Caco-2 (cell line): ENCODE data around the gene LYRM9. TPM values are rescaled to one million over a fixed set of nuclear protein-coding genes. Genes with fewer than 3 reads are reported as not detected.
"Not testable (repeated sequence)": the region's sequence is repeated elsewhere in the genome, so short reads cannot be mapped to it uniquely, and the experiment has no call there.

Experiments used
- BruUV-seq: library from RNA; stranded (reverse); fragments of 400-500 nt; replicated peaks from 2 replicates; lab custom pipeline; 2021; lab: Mats Ljungman, UMichigan
- CTCF ChIA-PET: fragments of 300-600 bp; sonication (Branson Sonifier 250); formaldehyde crosslinking; loops from one replicate; lab custom pipeline; 2022; ENCODE audit warnings: antibody characterized with exemption; lab: Charles Lee
- POLR2A ChIA-PET: fragments of 300-600 bp; sonication (Branson Sonifier 250); formaldehyde crosslinking; loops from one replicate; lab custom pipeline; 2022; ENCODE audit warnings: antibody characterized with exemption; lab: Charles Lee
- DNase-seq, 2 experiments: peaks; one replicate each; pipeline versions ENCODE4 v3.0.0 to v3.0.0-alpha.2; 2020 to 2022
- H3K27me3 ChIP-seq: replicated peaks from 2 replicates; pipeline ENCODE4 v1.6.0; 2011; ENCODE audit warnings: low read length; ENCODE audit not compliant: control insufficient read depth, insufficient read depth
- H3K36me3 ChIP-seq: 2 replicates; pipeline ENCODE4 v1.5.1; 2011; ENCODE audit warnings: low read length; ENCODE audit not compliant: control insufficient read depth, insufficient read depth
- H3K4me1 ChIP-seq: fragments of 250-450 bp; sonication (Bioruptor Pico); 2 replicates; pipeline ENCODE4 v1.5.1; 2020; ENCODE audit warnings: mild to moderate bottlenecking
- H3K4me3 ChIP-seq: 2 replicates; pipeline ENCODE4 v1.5.1; 2011; ENCODE audit warnings: low read depth, mild to moderate bottlenecking, control low read depth, low read length
- H3K9me3 ChIP-seq: fragments of 250-450 bp; sonication (Bioruptor Pico); 2 replicates; pipeline ENCODE4 v1.5.1; 2020; ENCODE audit warnings: mild to moderate bottlenecking, moderate library complexity
- H3K27ac Mint-ChIP-seq: one replicate; pipeline ENCODE4 v1.8.0; 2022; ENCODE audit warnings: mixed read lengths; ENCODE audit not compliant: unreplicated experiment
- H3K27me3 Mint-ChIP-seq: one replicate; pipeline ENCODE4 v1.8.0; 2022; ENCODE audit warnings: mixed read lengths; ENCODE audit not compliant: insufficient read depth, unreplicated experiment
- H3K36me3 Mint-ChIP-seq: one replicate; pipeline ENCODE4 v1.8.0; 2022; ENCODE audit warnings: mild to moderate bottlenecking, mixed read lengths; ENCODE audit not compliant: insufficient read depth, unreplicated experiment
- H3K4me1 Mint-ChIP-seq: one replicate; pipeline ENCODE4 v1.8.0; 2022; ENCODE audit warnings: low read depth, mixed read lengths; ENCODE audit not compliant: unreplicated experiment
- H3K4me3 Mint-ChIP-seq: one replicate; pipeline ENCODE4 v1.8.0; 2022; ENCODE audit warnings: mild to moderate bottlenecking, moderate library complexity, mixed read lengths; ENCODE audit not compliant: unreplicated experiment
- H3K9me3 Mint-ChIP-seq: one replicate; pipeline ENCODE4 v1.8.0; 2022; ENCODE audit warnings: mixed read lengths; ENCODE audit not compliant: unreplicated experiment
- intact Hi-C: fragments of 100-400 bp; cut with micrococcal nuclease; formaldehyde crosslinking; loops from one replicate; pipeline ENCODE4 v1.10.0; 2022; ENCODE audit not compliant: unreplicated experiment
- total RNA-seq: library from RNA; stranded (reverse); gene quantifications from 2 replicates; pipeline ENCODE4 v1.2.3, GENCODE V29; 2022
- TF ChIP-seq, protein P1 (sequence below), 2 experiments: fragments of 200-600 bp in 1 of 2; IDR thresholded peaks; 1 replicate in 1 of 2; 2 replicates in 1 of 2; pipeline versions ENCODE4 v1.5.1 to v1.8.0; 2011 to 2022; ENCODE audit warnings: antibody characterized with exemption in 1 of 2, control low read depth in 1 of 2, inconsistent platforms in 1 of 2, low read depth in 1 of 2, low read length in 1 of 2, mild to moderate bottlenecking in 1 of 2, moderate library complexity in 1 of 2; ENCODE audit not compliant: insufficient read depth in 1 of 2, severe bottlenecking in 1 of 2, unreplicated experiment in 1 of 2

The LYRM9 gene
- total RNA-seq, 1 experiment from 2014 or later: 29.1 TPM

DNA sequence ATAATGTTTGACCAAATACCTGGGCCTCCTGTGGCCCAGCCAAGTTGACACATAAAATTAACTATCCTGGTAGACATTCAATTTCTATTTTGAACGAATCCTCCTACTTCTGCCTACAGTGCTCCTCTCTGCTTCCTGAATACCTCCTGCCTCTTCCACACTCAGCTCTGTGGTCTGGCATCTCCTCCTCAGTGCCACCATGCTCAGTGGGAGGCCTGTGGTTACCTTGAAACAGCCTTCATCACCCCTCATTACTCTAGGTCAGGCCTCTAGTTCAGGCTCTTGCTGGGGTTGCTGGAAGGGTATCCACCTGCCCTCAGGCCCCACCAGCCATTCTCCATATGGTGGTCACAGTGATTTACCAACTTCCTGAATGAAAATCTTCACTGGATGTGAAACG lies 5.1 kb downstream of the LYRM9 start:
- BruUV-seq: no TSS peak
- Mint-ChIP-seq H3K4me1 (peaks cover 55% of the 10 kb centered on the region), H3K36me3 (peaks cover 6% of the 10 kb centered on the region), H3K27ac (peak overlapping the region; percentile 95), H3K9me3 (peaks cover 9% of the 10 kb centered on the region), H3K4me3 (peak overlapping the region; percentile 77), H3K27me3 (no peaks in the 10 kb centered on the region)
- ChIA-PET POLR2A (interaction anchor here (0.5 to 1.9 kb wide), 8 partner anchors 61 to 447 kb away, joined by 3 to 8 read pairs (median 5); partner anchors contain the start of genes IFT20 and TNFAIP1), CTCF (interaction anchor here (1.0 to 14.6 kb wide), 5 partner anchors 8 to 234 kb away, joined by 4 to 540 read pairs (median 6); no protein-coding TSS in a partner anchor)
- Histone ChIP-seq H3K4me3 (no peak overlapping the region), H3K36me3 (no peaks in the 10 kb centered on the region), H3K4me1 (peaks cover 42% of the 10 kb centered on the region), H3K9me3 (no peaks in the 10 kb centered on the region), H3K27me3 (no peaks in the 10 kb centered on the region)
- intact Hi-C loops: loop anchor here (5.0 to 10.0 kb wide), 3 partner anchors 154 to 339 kb away; partner anchors contain the start of gene NLK
- TF ChIP-seq, protein P1, sequence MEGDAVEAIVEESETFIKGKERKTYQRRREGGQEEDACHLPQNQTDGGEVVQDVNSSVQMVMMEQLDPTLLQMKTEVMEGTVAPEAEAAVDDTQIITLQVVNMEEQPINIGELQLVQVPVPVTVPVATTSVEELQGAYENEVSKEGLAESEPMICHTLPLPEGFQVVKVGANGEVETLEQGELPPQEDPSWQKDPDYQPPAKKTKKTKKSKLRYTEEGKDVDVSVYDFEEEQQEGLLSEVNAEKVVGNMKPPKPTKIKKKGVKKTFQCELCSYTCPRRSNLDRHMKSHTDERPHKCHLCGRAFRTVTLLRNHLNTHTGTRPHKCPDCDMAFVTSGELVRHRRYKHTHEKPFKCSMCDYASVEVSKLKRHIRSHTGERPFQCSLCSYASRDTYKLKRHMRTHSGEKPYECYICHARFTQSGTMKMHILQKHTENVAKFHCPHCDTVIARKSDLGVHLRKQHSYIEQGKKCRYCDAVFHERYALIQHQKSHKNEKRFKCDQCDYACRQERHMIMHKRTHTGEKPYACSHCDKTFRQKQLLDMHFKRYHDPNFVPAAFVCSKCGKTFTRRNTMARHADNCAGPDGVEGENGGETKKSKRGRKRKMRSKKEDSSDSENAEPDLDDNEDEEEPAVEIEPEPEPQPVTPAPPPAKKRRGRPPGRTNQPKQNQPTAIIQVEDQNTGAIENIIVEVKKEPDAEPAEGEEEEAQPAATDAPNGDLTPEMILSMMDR (IDR thresholded peaks at IDR 0.05; ENCODE audit: insufficient read depth in 1 of 2, low read depth in 1 of 2, low read length in 1 of 2, severe bottlenecking in 1 of 2, unreplicated experiment in 1 of 2): no peak
- DNase-seq: no peak

DNA sequence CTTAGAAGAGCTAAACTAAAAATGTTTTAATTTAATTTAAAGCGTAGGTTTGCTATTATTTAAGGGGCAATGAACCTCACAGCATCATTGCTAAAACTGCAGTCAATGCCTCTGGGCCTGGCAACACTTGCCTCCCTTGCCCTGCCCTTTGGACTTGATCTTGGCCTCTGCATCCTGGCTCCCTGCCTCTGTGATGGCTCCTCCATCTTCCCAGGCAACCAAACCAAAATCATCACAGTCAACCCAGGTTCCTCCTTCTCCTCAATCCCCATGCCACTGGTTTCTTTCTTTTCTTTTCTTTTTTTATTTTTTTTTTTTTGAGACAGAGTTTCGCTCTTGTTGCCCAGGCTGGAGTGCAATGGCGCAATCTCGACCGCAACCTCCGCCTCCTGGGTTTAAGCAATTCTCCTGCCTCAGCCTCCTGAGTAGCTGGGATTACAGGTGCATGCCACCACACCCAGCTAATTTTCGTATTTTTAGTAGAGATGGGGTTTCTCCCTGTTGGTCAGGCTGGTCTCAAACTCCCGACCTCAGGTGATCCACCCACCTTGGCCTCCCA lies 6.7 kb downstream of the LYRM9 start:
- BruUV-seq, DNase-seq, H3K4me3 Mint-ChIP-seq, H3K36me3 ChIP-seq, H3K9me3 ChIP-seq, H3K36me3 Mint-ChIP-seq, H3K9me3 Mint-ChIP-seq, POLR2A ChIA-PET, H3K4me3 ChIP-seq, H3K27me3 ChIP-seq, H3K27me3 Mint-ChIP-seq: not testable (repeated sequence)
- Mint-ChIP-seq H3K27ac (peak overlapping the region; percentile 95), H3K4me1 (peaks cover 52% of the 10 kb centered on the region)
- CTCF ChIA-PET: interaction anchor here (0.6 to 14.6 kb wide), 2 partner anchors 79 to 317 kb away, joined by 3 to 540 read pairs; no protein-coding TSS in a partner anchor
- peaks cover 35% of the 10 kb centered on the region for H3K4me1 ChIP-seq
- intact Hi-C loops: loop anchor here (5.0 to 10.0 kb wide), 3 partner anchors 156 to 341 kb away; partner anchors contain the start of gene NLK

DNA sequence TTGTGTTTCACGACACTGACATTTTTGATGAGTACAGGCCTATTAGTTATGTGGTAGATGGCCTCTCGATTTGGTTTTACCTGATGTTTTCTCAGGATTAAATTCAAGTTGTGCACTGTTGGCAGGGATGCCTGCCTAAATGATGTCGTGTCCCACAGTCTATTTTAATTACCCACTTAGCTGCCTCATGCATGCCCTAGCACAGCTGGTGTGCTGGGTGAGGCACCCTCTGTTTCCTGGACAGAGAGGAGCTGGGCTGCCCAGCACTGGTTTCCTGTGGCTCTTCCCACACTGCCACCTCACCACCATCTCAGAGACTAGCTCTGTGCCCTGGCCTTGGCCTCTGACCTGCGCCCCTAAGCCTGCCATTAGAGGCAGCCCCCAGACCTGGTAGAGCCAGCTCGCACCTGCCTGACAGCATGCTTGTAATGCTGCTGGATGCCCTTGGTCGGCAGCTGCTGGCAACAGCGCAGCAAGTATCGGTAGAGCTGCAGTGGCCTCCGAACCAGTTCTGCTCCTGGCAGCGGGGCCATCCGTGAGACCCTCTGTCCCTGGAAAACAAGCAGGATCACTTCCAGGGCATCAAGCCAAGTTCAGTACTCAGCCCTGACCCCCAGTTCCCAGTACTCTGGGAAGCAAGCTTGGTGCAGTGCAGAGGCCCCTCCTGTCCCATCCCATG lies 10.9 kb downstream of the LYRM9 start:
- Mint-ChIP-seq H3K27ac (no peak overlapping the region), H3K4me1 (peaks cover 18% of the 10 kb centered on the region), H3K4me3 (no peak overlapping the region), H3K36me3 (peaks cover 6% of the 10 kb centered on the region), H3K27me3 (no peaks in the 10 kb centered on the region), H3K9me3 (peaks cover 9% of the 10 kb centered on the region)
- peaks cover under 1% of the 10 kb centered on the region; the same call in 1 of the 2 replicates for H3K4me1 ChIP-seq
- H3K27me3 ChIP-seq: no peaks in the 10 kb centered on the region
- TF ChIP-seq, protein P1 (IDR thresholded peaks at IDR 0.05; ENCODE audit: insufficient read depth in 1 of 2, low read depth in 1 of 2, low read length in 1 of 2, severe bottlenecking in 1 of 2, unreplicated experiment in 1 of 2): no peak
- no peaks in the 10 kb centered on the region for H3K9me3 ChIP-seq
- no TSS peak for BruUV-seq
- no peaks in the 10 kb centered on the region for H3K36me3 ChIP-seq
- no peak for DNase-seq
- no peak overlapping the region for H3K4me3 ChIP-seq
- CTCF ChIA-PET: interaction anchor here (0.6 to 14.6 kb wide), 4 partner anchors 11 to 123 kb away, joined by 6 to 540 read pairs (median 128); partner anchors contain the start of gene LYRM9
- POLR2A ChIA-PET: interaction anchor here (0.6 kb wide), 1 partner anchor 252 kb away, joined by 4 read pairs; no protein-coding TSS in a partner anchor
- intact Hi-C loops: loop anchor here (10.0 kb wide), 1 partner anchor 302 kb away; no protein-coding TSS in a partner anchor
